Sigmoid colon (tissue), 3 donors: ENCODE results near the gene VAMP5.

ENCODE experiments used
- POLR2A ChIP-seq, 2 donors: fragments of 450-650 bp; IDR thresholded peaks; one replicate each; pipeline ENCODE4 v1.6.1; 2016; ENCODE audit warnings: antibody characterized with exemption in 2 of 2, mild to moderate bottlenecking in 2 of 2, moderate library complexity in 2 of 2
- TF ChIP-seq, protein P1 (sequence below), 4 experiments: fragments of 450-650 bp in 3 of 4; fragments of 200-600 bp in 1 of 4; IDR thresholded peaks; one replicate each; pipeline ENCODE4 v1.5.1; 2016 to 2019; ENCODE audit warnings: antibody characterized with exemption in 4 of 4, mild to moderate bottlenecking in 3 of 4, moderate library complexity in 2 of 4

DNA sequence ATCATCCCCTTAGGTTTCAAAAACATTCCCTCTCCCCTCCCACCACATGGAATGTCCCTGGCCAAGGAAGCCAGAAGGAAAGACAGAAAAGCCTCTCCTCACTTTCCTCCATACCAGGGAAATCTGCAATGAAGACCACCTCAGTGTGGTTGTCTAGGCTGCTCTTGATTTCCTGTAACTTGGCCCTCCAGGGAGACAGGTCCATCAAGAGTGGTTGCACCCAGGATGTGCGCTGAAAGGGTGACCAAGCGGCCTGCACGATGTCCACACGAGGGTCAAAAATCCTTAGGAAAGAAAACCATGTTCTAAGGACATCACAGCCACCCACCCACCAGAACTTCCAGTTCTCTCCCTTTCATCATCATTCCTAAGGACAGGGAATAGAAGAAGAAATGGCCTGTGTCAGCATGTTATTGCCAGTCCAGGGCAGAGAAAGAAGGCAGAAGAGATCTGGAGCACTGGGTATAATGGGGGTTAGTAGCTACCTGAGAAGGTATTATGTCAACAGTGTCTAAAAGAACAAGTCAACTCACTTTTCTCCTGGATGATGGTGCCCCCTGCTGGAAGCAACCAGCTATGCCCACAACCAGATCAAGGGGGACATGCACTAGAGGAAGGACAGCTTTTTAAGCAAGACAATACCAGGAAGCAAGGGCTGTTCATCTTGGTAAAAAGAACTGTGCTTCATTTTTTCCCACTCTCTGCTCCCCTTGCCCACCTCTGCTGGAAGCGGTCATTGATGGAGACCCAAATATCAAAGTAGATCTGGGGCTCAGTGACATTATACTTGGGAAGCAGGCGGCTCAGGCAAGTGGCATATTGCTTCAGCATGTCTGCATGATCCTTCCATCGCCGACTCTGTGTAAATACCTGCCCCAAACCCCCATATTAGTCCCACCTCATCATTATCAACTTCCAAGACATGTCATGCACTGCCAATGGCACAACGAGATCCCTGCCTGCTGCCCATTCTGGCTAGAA, 32.2 kb upstream of the VAMP5 start:
- TF ChIP-seq, protein P1, sequence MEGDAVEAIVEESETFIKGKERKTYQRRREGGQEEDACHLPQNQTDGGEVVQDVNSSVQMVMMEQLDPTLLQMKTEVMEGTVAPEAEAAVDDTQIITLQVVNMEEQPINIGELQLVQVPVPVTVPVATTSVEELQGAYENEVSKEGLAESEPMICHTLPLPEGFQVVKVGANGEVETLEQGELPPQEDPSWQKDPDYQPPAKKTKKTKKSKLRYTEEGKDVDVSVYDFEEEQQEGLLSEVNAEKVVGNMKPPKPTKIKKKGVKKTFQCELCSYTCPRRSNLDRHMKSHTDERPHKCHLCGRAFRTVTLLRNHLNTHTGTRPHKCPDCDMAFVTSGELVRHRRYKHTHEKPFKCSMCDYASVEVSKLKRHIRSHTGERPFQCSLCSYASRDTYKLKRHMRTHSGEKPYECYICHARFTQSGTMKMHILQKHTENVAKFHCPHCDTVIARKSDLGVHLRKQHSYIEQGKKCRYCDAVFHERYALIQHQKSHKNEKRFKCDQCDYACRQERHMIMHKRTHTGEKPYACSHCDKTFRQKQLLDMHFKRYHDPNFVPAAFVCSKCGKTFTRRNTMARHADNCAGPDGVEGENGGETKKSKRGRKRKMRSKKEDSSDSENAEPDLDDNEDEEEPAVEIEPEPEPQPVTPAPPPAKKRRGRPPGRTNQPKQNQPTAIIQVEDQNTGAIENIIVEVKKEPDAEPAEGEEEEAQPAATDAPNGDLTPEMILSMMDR (IDR thresholded peaks at IDR 0.05) = peak; percentile 85 to 94 (median 93)
- TF ChIP-seq POLR2A (IDR thresholded peaks at IDR 0.05) = no peak
